Temporal lobe (tissue), 1 donor: ENCODE measurements around the gene SKA1. TPM values are rescaled to one million over a fixed set of nuclear protein-coding genes. Genes with fewer than 3 reads are reported as not detected.

Experiments
- total RNA-seq: library from RNA; depleted of rRNA; stranded (reverse); fragments of >200 nt; gene quantifications from one replicate; pipeline ENCODE4 v1.2.3, GENCODE V29; 2014

The SKA1 gene
- total RNA-seq, 1 donor from 2014 or later, result 2.0 TPM

Other genes starting within 250 kb of the SKA1 start
- 12.0 TPM for gene MYO5B, start 179.9 kb upstream of the SKA1 start, total RNA-seq
- gene CFAP53, start 108.6 kb upstream of the SKA1 start, total RNA-seq, result 0.74 TPM
- 40.3 TPM for gene MBD1, start 93.5 kb upstream of the SKA1 start, total RNA-seq
- gene CXXC1, start 87.4 kb upstream of the SKA1 start, total RNA-seq, result 29.5 TPM
- gene MAPK4, start 185.0 kb downstream of the SKA1 start, total RNA-seq, result 14.0 TPM